H1 (cell line): ENCODE measurements around the gene CYP2B6. TPM values are rescaled to one million over a fixed set of nuclear protein-coding genes. Genes with fewer than 3 reads are reported as not detected.

Source experiments
- ASH2L ChIP-seq: fragments of 200-600, 300-600 bp; sonication (generic); IDR thresholded peaks from one replicate; pipeline ENCODE4 v1.7.1; 2017; ENCODE audit warnings: low read length
- CHD7 ChIP-seq: fragments of 300-600 bp; sonication (generic); IDR thresholded peaks from 2 replicates; pipeline ENCODE4 v1.7.1; 2012; ENCODE audit warnings: low read length, moderate library complexity, mild to moderate bottlenecking, inconsistent platforms; ENCODE audit not compliant: insufficient replicate concordance
- POLR2A ChIP-seq, 2 experiments: IDR thresholded peaks; 1 replicate in 1 of 2; 2 replicates in 1 of 2; pipeline ENCODE4 v1.6.1; 2011; ENCODE audit warnings: low read depth in 2 of 2, low read length in 2 of 2, mild to moderate bottlenecking in 2 of 2; ENCODE audit errors: control extremely low read depth in 1 of 2
- SAP30 ChIP-seq: fragments of 300-600 bp; sonication (generic); IDR thresholded peaks from 2 replicates; pipeline ENCODE4 v1.7.1; 2012; ENCODE audit warnings: low read length, moderate library complexity, mild to moderate bottlenecking, inconsistent platforms; ENCODE audit not compliant: insufficient read depth, insufficient replicate concordance
- SRF ChIP-seq: IDR thresholded peaks from 2 replicates; pipeline ENCODE4 v1.6.1; 2011; ENCODE audit warnings: mild to moderate bottlenecking, low read depth, low read length, moderate library complexity
- TAF7 ChIP-seq: optimal IDR thresholded peaks from 2 replicates; pipeline ENCODE3; 2011; ENCODE audit warnings: low read depth, mild to moderate bottlenecking, inconsistent platforms, low read length, moderate library complexity, borderline replicate concordance
- TEAD4 ChIP-seq: IDR thresholded peaks from 2 replicates; pipeline ENCODE4 v1.6.1; 2012; ENCODE audit warnings: low read depth, low read length, inconsistent platforms, mixed read lengths
- polyA plus RNA-seq, 7 experiments: library from polyadenylated mRNA; depleted of rRNA in 3 of 7; stranded (reverse) in 5 of 7; unstranded in 2 of 7; fragments of >200 nt in 5 of 7; fragments of 200-250 nt in 2 of 7; gene quantifications; 1 replicate in 5 of 7; 2 replicates in 1 of 7; 4 replicates in 1 of 7; pipeline versions ENCODE4 v1.2.1 to v1.2.3, GENCODE V29; 2011 to 2013; ENCODE audit warnings: missing spikeins in 2 of 7, mixed read lengths in 2 of 7
- total RNA-seq: library from RNA; stranded (reverse); fragmentation: NEBNext Ultra II Directional; extraction: Animal tissue kit (Norgen Biotek cat#: 25700); gene quantifications from 2 replicates; pipeline ENCODE4 v1.2.1, GENCODE V29; 2021

The CYP2B6 gene
- total and polyA plus RNA-seq, 2 of the 8 experiments (the other 6 are each of a cell fraction or from before 2014, with no cell fraction given): 2.8 to 5.4 TPM

GRCh38 chr19:40945645-40946044, 45.4 kb upstream of the CYP2B6 start (continued):
- TF ChIP-seq CHD7 (no peak), POLR2A (IDR thresholded peaks at IDR 0.05; ENCODE audit: control extremely low read depth in 1 of 2, low read depth in 2 of 2, low read length in 2 of 2) (no peak), TEAD4 (no peak), ASH2L (no peak), SAP30 (no peak), TAF7 (no peak), SRF (no peak)
